GM18511 (cell line): ENCODE measurements around the gene TP53RK.

Experiments
- ATAC-seq: cut with Tn5 transposase; IDR thresholded peaks from one replicate; pipeline ENCODE4 v1.9.1; 2021; ENCODE audit warnings: mild to moderate bottlenecking, moderate library complexity; ENCODE audit not compliant: unreplicated experiment

The TP53RK gene

DNA sequence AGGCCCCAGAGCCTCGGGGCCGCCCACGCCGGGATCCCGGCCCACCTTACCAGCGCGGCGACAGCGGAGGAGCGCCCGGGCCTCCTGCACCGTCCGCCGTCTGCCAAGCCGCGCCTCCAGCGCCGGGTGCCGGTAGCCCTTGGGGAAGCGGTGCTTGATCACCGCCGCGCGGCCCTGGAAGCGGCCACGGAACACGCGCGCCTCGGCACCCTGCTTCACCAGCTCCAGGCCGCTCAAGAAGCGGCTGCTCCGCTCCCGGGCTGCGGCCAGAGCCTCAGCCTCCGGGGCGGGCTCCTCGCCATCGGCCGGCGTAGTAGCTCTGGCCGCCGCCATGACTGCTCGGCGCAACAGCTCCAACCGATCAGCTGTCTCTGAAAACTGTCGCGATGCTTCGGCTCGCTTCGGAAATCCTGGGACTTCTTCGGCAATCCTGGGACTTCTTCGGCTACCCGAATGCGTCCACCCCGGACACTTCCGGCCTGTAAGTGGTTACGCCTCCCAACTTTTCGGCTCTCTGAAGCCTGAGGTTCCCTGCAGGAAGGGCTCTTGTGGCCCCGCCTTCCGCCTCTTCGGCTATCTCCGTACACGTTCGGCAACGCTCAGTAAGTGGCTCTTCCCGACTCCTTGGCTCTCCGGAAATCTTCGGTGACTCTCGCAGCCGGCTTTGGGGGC is at the start of gene TP53RK:
TSS of gene TP53RK (minus strand) at position 363 of the 672 bp plus-strand sequence. CDS start at position 333, 30 bp downstream.
- peak; percentile 92 for ATAC-seq

- ATAC-seq, result no peak
Measured at GRCh38 chr20:46735436-46735835, 46.2 kb upstream of the TP53RK start.

- ATAC-seq, result no peak
Measured at GRCh38 chr20:46731770-46732169, 42.5 kb upstream of the TP53RK start.

- ATAC-seq, result no peak
Measured at GRCh38 chr20:46725186-46726165, 36.2 kb upstream of the TP53RK start.

GRCh38 chr20:46724343-46724959 is 35.2 kb upstream of the TP53RK start:
- no peak for ATAC-seq

DNA sequence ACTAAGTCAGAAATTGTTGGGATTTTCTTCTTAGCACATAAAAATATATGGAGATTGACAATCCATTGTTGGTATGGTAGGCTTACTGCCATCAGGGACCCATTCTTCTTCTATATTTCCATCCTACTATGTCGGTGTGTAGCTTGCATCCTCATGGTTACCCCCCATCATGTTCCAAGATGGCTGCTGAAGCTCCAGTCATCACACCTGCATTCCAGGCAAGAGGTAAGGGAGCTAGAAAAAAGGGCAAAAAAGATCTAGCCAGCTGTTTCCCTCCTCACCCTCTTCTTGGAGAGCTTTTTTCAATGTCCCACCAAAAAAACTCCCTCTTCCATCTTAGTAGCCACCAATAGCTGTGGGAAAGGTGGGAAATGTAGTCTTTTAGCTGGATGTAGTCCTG is 33.8 kb upstream of the TP53RK start:
- no peak for ATAC-seq

DNA sequence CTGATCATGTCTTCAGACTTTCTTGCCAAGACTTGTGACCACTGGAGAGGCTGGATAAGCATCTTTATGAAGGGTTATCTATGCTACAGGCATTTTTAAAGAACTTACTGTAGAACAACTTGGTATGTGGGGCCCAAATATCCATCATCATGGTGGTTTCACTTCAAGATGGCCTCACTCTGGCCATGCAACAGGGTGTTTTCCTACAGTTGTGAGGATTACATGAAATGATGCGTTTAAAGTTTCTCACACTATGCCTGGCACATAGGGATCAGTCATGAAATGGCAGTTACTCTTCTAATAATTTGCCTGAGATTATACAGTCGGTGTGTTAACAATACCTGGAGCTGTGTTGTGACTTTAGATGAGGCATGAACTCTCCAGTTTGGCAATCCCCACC is 33.2 kb upstream of the TP53RK start:
- no peak for ATAC-seq

- no peak for ATAC-seq
Measured at GRCh38 chr20:46721476-46721875, 32.2 kb upstream of the TP53RK start.

GRCh38 chr20:46720776-46721425 is 31.7 kb upstream of the TP53RK start:
- no peak for ATAC-seq

- no peak for ATAC-seq
Measured at GRCh38 chr20:46720019-46720418, 30.8 kb upstream of the TP53RK start.

DNA sequence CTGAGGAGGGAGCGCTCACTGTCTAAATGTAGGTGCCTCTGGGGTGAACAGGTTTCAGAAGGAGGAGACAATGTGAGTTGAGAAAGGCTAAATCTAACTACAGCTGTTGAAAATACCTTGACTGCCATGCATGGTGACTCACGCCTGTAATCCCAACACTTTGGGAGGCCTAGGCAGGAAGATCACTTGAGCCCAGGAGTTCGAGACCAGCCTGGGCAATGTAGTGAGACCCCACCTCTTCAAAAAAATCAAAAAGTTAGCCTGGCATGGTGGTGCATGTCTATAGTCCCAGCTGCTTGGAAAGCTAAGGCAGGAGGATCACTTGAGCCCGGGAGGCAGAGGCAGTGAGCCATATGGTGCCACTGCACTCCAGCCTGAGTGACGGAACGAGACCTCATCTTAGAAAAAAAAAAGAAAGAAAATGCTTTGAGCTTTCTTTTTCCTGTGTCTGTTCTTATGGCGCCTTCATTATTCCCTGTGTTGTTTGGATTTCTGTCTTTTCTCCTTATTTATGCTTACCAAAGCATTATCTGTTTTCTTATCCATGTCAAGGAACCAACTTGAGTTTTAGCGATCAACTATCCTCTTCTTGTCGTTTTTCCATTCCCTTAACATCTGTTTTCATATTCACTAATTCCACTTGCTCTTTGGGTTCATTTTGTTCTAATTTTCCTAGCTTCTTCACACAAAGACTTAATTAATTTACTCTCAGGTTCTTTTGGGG is 28.7 kb upstream of the TP53RK start:
- no peak for ATAC-seq

DNA sequence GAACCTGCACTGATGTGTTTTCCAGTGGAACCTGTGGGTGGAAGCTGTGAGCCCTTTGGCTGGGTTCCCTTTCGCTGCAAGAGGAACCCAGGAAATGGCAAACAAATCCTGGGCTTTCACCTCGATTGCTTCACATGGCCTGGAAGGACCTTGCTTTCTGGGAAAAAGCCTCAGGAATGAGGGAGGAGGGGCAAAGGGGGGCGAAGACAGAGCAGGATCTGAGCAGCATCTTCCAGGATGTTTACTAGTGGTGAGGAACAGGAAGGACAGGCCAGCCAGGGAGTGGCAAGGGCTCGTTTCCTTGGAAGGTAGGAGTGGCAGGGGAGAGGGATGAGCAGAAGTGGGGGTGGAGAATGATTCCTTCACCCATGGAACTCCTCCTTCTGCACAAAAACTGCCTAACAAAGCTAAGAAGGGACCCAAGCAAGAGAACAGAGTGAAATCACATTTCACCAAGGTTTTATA is 26.1 kb upstream of the TP53RK start:
- ATAC-seq, result no peak

- no peak for ATAC-seq
Measured at GRCh38 chr20:46713957-46714834, 25.0 kb upstream of the TP53RK start.

DNA sequence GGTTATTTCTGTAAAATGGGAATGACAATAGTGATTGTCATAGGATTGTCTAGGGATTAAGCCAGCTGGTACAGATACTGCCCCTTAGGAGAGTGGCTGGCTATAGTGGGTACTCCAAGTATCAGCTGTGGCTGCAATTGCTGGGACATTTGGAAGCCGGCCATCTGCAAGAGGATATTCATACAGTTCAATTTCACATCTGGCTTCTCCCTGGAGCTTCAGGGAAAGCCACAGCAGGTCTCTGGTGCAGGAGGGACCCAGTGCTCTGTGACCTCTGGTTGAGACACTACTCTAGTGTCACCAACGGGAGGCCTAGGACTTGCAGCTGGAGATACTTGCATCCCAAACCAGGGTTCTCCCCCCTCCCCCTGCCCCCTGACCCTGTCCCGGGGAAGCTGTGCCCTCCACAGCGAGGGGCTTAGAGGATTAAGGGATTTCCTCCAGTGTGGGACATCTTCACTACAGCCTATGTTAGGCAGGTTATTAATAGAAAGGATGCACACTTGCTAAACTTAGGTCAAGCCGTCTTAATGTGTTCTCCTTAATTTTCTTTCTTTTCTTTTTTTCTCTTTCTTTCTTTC is 22.9 kb upstream of the TP53RK start:
- no peak for ATAC-seq

- ATAC-seq, result no peak
Measured at GRCh38 chr20:46710153-46710913, 21.1 kb upstream of the TP53RK start.

DNA sequence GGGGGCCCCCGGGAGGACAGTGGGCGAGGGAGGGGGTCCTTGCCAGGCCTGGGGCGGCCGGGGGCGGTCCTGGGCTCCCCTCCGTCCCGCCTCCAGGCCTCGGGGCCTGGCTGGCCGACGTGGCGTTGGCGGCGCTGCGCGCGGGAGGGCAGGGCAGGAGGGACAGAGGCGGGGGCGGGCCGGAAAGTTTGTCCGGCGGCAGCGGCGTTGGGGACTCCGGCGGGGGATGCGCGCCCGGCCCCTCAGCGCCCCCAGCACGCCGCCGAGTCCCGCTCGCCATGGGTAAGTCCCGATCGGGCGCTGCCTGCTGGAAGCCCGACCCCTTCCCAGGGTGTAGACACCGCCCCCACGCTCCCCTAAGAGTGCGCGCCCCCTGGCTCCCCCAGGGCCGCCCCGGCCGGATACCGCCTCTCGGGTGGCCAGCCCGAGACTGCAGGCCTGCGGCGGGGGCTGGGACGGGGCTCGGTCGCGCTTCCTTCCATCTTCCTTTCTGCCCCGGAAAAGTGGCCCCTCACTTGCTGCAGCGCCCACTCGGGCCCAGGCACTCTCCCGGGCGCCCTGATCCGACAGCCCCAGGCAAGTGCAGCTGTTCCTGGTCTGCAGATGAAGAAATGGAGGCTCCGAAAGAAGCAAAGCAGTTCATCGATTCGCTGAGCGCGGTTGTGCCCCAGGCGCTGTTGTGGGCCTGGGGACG is 20.4 kb upstream of the TP53RK start, which contains the start of gene SLC2A10:
TSS of gene SLC2A10 (plus strand) at position 191 of the 694 bp plus-strand sequence. CDS start at position 279, 88 bp downstream.
- ATAC-seq, result no peak

DNA sequence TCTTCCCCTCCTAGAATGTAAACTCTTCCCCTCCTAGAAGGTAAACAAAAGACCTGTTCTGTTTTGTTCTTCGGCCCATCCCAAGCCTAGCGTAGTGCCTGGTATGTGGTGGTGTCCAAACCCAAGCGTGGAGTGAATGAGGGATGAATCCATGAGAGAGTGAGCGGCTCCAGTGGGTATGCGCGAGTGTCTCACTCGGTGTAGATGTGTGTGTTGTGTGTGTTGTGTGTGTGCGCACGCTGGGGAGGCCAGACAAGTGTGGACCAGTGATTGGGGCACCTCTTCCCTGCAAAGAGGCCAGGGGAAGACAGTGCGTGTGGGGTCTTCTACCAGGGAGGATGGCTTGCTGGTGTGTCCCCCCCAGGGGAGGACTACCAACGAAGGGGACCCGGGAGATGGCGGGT is 19.8 kb upstream of the TP53RK start:
- no peak for ATAC-seq
